H9 (cell line): Measurements from ENCODE around the gene SYT2. TPM values are rescaled to one million over a fixed set of nuclear protein-coding genes. Genes with fewer than 3 reads are reported as not detected.

Experiments
- DNase-seq: peaks from one replicate; pipeline ENCODE4 v3.0.0-alpha.2; 2017
- H2AFZ ChIP-seq: one replicate; pipeline ENCODE4 v1.6.1; 2013; ENCODE audit warnings: mild to moderate bottlenecking, low read length, control low read depth, moderate library complexity
- H2AK5ac ChIP-seq: 2 replicates; pipeline ENCODE4 v1.6.1; 2013; ENCODE audit warnings: low read length, control low read depth, mixed read lengths; ENCODE audit not compliant: insufficient read length
- H2BK120ac ChIP-seq: one replicate; pipeline ENCODE4 v1.6.1; 2013; ENCODE audit warnings: low read depth, mild to moderate bottlenecking, low read length, control low read depth, inconsistent platforms; ENCODE audit not compliant: poor library complexity, severe bottlenecking
- H2BK12ac ChIP-seq: 2 replicates; pipeline ENCODE4 v1.6.1; 2013; ENCODE audit warnings: low read length, control low read depth, mixed read lengths, low read depth; ENCODE audit not compliant: insufficient read length
- H2BK15ac ChIP-seq: 2 replicates; pipeline ENCODE4 v1.6.1; 2013; ENCODE audit warnings: low read depth, low read length, control low read depth
- H2BK20ac ChIP-seq: one replicate; pipeline ENCODE4 v1.6.1; 2013; ENCODE audit warnings: low read depth, mild to moderate bottlenecking, low read length, control low read depth, inconsistent platforms; ENCODE audit not compliant: poor library complexity, severe bottlenecking
- H2BK5ac ChIP-seq: 2 replicates; pipeline ENCODE4 v1.6.1; 2013; ENCODE audit warnings: low read length, control low read depth, mixed read lengths; ENCODE audit not compliant: insufficient read length
- H3K14ac ChIP-seq: 2 replicates; pipeline ENCODE4 v1.6.1; 2013; ENCODE audit warnings: low read length, control low read depth; ENCODE audit not compliant: insufficient read depth
- H3K18ac ChIP-seq: 2 replicates; pipeline ENCODE4 v1.6.1; 2013; ENCODE audit warnings: low read depth, mild to moderate bottlenecking, mixed read lengths, low read length, control low read depth; ENCODE audit not compliant: insufficient read length
- H3K23ac ChIP-seq: 2 replicates; pipeline ENCODE4 v1.6.1; 2013; ENCODE audit warnings: low read length, control low read depth, mixed read lengths, low read depth; ENCODE audit not compliant: insufficient read length
- H3K23me2 ChIP-seq: 2 replicates; pipeline ENCODE4 v1.6.1; 2013; ENCODE audit warnings: low read depth, mild to moderate bottlenecking, mixed read lengths, low read length, control low read depth; ENCODE audit not compliant: insufficient read length, poor library complexity, severe bottlenecking
- H3K27ac ChIP-seq: 2 replicates; pipeline ENCODE4 v1.5.1; 2013; ENCODE audit warnings: low read length, control low read depth, mixed read lengths, low read depth; ENCODE audit not compliant: insufficient read length
- H3K27me3 ChIP-seq: 2 replicates; pipeline ENCODE4 v1.6.1; 2013; ENCODE audit warnings: low read length, control low read depth, inconsistent platforms; ENCODE audit not compliant: insufficient read depth
- H3K4ac ChIP-seq: 2 replicates; pipeline ENCODE4 v1.6.1; 2013; ENCODE audit warnings: low read depth, mild to moderate bottlenecking, control low read depth, inconsistent platforms, low read length, moderate library complexity
- H3K4me1 ChIP-seq: 2 replicates; pipeline ENCODE4 v1.6.1; 2013; ENCODE audit warnings: low read length, control low read depth, inconsistent platforms; ENCODE audit not compliant: insufficient read depth
- H3K4me2 ChIP-seq: 2 replicates; pipeline ENCODE4 v1.6.1; 2013; ENCODE audit warnings: low read length, control low read depth, mixed read lengths; ENCODE audit not compliant: insufficient read length, insufficient read depth
- H3K56ac ChIP-seq: 2 replicates; pipeline ENCODE4 v1.6.1; 2013; ENCODE audit warnings: low read depth, mild to moderate bottlenecking, mixed read lengths, low read length, control low read depth; ENCODE audit not compliant: insufficient read length
- H3K79me1 ChIP-seq: 2 replicates; pipeline ENCODE4 v1.6.1; 2013; ENCODE audit warnings: low read depth, mild to moderate bottlenecking, moderate library complexity, low read length, control low read depth, inconsistent platforms; ENCODE audit not compliant: insufficient read depth, poor library complexity, severe bottlenecking
- H3K79me2 ChIP-seq: 2 replicates; pipeline ENCODE4 v1.6.1; 2013; ENCODE audit warnings: low read length, control low read depth, inconsistent platforms; ENCODE audit not compliant: insufficient read depth
- H3K9ac ChIP-seq: 2 replicates; pipeline ENCODE4 v1.6.1; 2013; ENCODE audit warnings: low read length, control low read depth, mixed read lengths; ENCODE audit not compliant: insufficient read length; ENCODE audit errors: extremely low read depth
- H3K9me3 ChIP-seq: one replicate; pipeline ENCODE4 v1.6.1; 2013; ENCODE audit warnings: low read depth, low read length, inconsistent platforms; ENCODE audit not compliant: control insufficient read depth
- H3T11ph ChIP-seq: one replicate; pipeline ENCODE4 v1.6.1; 2013; ENCODE audit warnings: mild to moderate bottlenecking, low read length, control low read depth, inconsistent platforms
- H4K20me1 ChIP-seq: one replicate; pipeline ENCODE4 v1.6.1; 2013; ENCODE audit not compliant: control insufficient read depth, insufficient read length, insufficient read depth
- H4K5ac ChIP-seq: 2 replicates; pipeline ENCODE4 v1.6.1; 2013; ENCODE audit warnings: low read depth, mild to moderate bottlenecking, mixed read lengths, low read length, control low read depth; ENCODE audit not compliant: insufficient read length
- H4K8ac ChIP-seq: replicated peaks from 2 replicates; pipeline ENCODE4 v1.6.1; 2013; ENCODE audit warnings: low read length, control low read depth, mixed read lengths, low read depth; ENCODE audit not compliant: insufficient read length
- H4K91ac ChIP-seq: 2 replicates; pipeline ENCODE4 v1.6.1; 2013; ENCODE audit warnings: low read depth, mild to moderate bottlenecking, moderate library complexity, mixed read lengths, low read length, control low read depth; ENCODE audit not compliant: insufficient read length
- H3K27ac Mint-ChIP-seq, 3 experiments: 2 replicates in 2 of 3; 3 replicates in 1 of 3; pipeline ENCODE4 v1.8.0; 2020 to 2021; ENCODE audit warnings: mixed read lengths in 3 of 3, mild to moderate bottlenecking in 1 of 3, moderate library complexity in 1 of 3
- H3K27me3 Mint-ChIP-seq: 2 replicates; pipeline ENCODE4 v1.8.0; 2021; ENCODE audit warnings: low read depth, mild to moderate bottlenecking, moderate library complexity, mixed read lengths
- H3K36me3 Mint-ChIP-seq, 3 experiments: 2 replicates in 2 of 3; 3 replicates in 1 of 3; pipeline ENCODE4 v1.8.0; 2020 to 2021; ENCODE audit warnings: low read depth in 3 of 3, mixed read lengths in 3 of 3; ENCODE audit not compliant: insufficient read depth in 1 of 3
- H3K4me1 Mint-ChIP-seq, 2 experiments: 2 replicates each; pipeline ENCODE4 v1.8.0; 2020; ENCODE audit warnings: mixed read lengths in 2 of 2
- H3K4me3 Mint-ChIP-seq, 2 experiments: 2 replicates in 1 of 2; 3 replicates in 1 of 2; pipeline ENCODE4 v1.8.0; 2020 to 2021; ENCODE audit warnings: mild to moderate bottlenecking in 2 of 2, mixed read lengths in 2 of 2, moderate library complexity in 1 of 2
- H3K9me3 Mint-ChIP-seq, 2 experiments: 2 replicates in 1 of 2; 3 replicates in 1 of 2; pipeline ENCODE4 v1.8.0; 2020; ENCODE audit warnings: mild to moderate bottlenecking in 2 of 2, mixed read lengths in 2 of 2, moderate library complexity in 1 of 2
- CTCF ChIP-seq: fragments of 200-600 bp; sonication (generic); conservative IDR thresholded peaks from 3 replicates; pipeline ENCODE4 v1.8.0; 2021; ENCODE audit warnings: antibody characterized with exemption, mild to moderate bottlenecking
- WGBS: extraction: QIAGEN DNeasy Blood & Tissue Kit; methylation state at CpG from one replicate; pipeline ENCODE4 v1.1.7; 2013; ENCODE audit warnings: missing lambda C conversion rate, low lambda C conversion rate, mixed read lengths; ENCODE audit not compliant: insufficient read length; ENCODE audit errors: extremely low coverage; 5-methylcytosine and 5-hydroxymethylcytosine counted together
- total RNA-seq: library from RNA; stranded (reverse); gene quantifications from 2 replicates; pipeline ENCODE4 v1.2.1, GENCODE V29; 2021

Gene SYT2
- total RNA-seq, 1 experiment from 2014 or later: 3.3 TPM

GRCh38 chr1:202622388-202622787, 87.9 kb downstream of the SYT2 start:
- no peak overlapping the region for H4K8ac ChIP-seq
- H2BK15ac ChIP-seq: no peak overlapping the region
- no peak overlapping the region for H2BK5ac ChIP-seq
- no peak overlapping the region for H3K56ac ChIP-seq
- Mint-ChIP-seq H3K27me3 (peaks cover 1% of the 10 kb centered on the region; the same call in 1 of the 2 replicates), H3K4me3 (no peak overlapping the region), H3K36me3 (peaks cover 0 to 6% (median 0%) of the 10 kb centered on the region in 3 experiments; a peak in 1 of 7 replicates), H3K9me3 (peaks cover 0 to 4% of the 10 kb centered on the region in 2 experiments; a peak in 1 of 5 replicates), H3K4me1 (peaks cover 29% of the 10 kb centered on the region in 2 experiments), H3K27ac (no peak overlapping the region)
- H4K20me1 ChIP-seq: no peaks in the 10 kb centered on the region
- no peak overlapping the region for H2BK20ac ChIP-seq
- H3K18ac ChIP-seq: no peak overlapping the region
- H3K4me1 ChIP-seq: peaks cover 4% of the 10 kb centered on the region; the same call in 1 of the 2 replicates
- no peak overlapping the region for H3K9ac ChIP-seq
- no peak overlapping the region for H3K4ac ChIP-seq
- no peak overlapping the region for H2BK120ac ChIP-seq
- H3K23me2 ChIP-seq: no peaks in the 10 kb centered on the region
- H2AFZ ChIP-seq: no peak overlapping the region
- H2BK12ac ChIP-seq: no peak overlapping the region
- no peak overlapping the region for H3K27ac ChIP-seq
- H3K79me1 ChIP-seq: no peaks in the 10 kb centered on the region
- no peak for DNase-seq
- H3K79me2 ChIP-seq: no peaks in the 10 kb centered on the region
- H4K91ac ChIP-seq: no peak overlapping the region
- no peak overlapping the region for H2AK5ac ChIP-seq
- WGBS: no CpG with 5 or more reads among the region's 8 CpGs
- H3K27me3 ChIP-seq: no peaks in the 10 kb centered on the region
- no peak overlapping the region for H3T11ph ChIP-seq
- H3K23ac ChIP-seq: no peak overlapping the region
- H4K5ac ChIP-seq: no peak overlapping the region
- no peak overlapping the region for H3K4me2 ChIP-seq
- no peak overlapping the region for H3K14ac ChIP-seq
- no peak for TF ChIP-seq CTCF
- H3K9me3 ChIP-seq: no peaks in the 10 kb centered on the region
